Measurements from ENCODE around the gene GPC1.

DNA sequence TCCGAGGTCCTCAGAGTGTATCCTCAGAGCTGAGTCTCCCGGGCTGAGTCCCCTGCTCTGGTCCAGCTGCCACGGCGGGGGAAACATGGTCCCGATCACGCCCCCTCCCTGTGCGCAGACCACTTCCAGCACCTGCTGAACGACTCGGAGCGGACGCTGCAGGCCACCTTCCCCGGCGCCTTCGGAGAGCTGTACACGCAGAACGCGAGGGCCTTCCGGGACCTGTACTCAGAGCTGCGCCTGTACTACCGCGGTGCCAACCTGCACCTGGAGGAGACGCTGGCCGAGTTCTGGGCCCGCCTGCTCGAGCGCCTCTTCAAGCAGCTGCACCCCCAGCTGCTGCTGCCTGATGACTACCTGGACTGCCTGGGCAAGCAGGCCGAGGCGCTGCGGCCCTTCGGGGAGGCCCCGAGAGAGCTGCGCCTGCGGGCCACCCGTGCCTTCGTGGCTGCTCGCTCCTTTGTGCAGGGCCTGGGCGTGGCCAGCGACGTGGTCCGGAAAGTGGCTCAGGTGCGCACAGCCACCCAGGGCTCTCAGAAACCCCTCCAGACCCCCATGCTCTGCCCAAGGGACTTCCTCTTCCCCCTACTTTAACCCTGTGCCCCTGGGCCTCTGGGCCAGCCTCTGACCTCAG lies 26.7 kb downstream of the GPC1 start:
- no peak for TF ChIP-seq POLR2A (IDR thresholded peaks at IDR 0.05; ENCODE audit: low read depth, low read length)
- TF ChIP-seq CHD1 (IDR thresholded peaks at IDR 0.05; ENCODE audit: low read depth, low read length), result no peak
- no peak for TF ChIP-seq RAD21 (IDR thresholded peaks at IDR 0.05; ENCODE audit: low read length)
- TF ChIP-seq, protein P1, sequence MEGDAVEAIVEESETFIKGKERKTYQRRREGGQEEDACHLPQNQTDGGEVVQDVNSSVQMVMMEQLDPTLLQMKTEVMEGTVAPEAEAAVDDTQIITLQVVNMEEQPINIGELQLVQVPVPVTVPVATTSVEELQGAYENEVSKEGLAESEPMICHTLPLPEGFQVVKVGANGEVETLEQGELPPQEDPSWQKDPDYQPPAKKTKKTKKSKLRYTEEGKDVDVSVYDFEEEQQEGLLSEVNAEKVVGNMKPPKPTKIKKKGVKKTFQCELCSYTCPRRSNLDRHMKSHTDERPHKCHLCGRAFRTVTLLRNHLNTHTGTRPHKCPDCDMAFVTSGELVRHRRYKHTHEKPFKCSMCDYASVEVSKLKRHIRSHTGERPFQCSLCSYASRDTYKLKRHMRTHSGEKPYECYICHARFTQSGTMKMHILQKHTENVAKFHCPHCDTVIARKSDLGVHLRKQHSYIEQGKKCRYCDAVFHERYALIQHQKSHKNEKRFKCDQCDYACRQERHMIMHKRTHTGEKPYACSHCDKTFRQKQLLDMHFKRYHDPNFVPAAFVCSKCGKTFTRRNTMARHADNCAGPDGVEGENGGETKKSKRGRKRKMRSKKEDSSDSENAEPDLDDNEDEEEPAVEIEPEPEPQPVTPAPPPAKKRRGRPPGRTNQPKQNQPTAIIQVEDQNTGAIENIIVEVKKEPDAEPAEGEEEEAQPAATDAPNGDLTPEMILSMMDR (conservative IDR thresholded peaks at IDR 0.05; ENCODE audit: low read depth, low read length), result no peak
- no peak for TF ChIP-seq RCOR1 (IDR thresholded peaks at IDR 0.05; ENCODE audit: insufficient replicate concordance, low read length)
- no peak for TF ChIP-seq RFX5 (IDR thresholded peaks at IDR 0.05; ENCODE audit: low read depth, low read length)
